ENCODE results near the gene AK9.
A peak's percentile ranks its signal among the peaks of the same experiment; 100 is the strongest.

AK9 gene

DNA sequence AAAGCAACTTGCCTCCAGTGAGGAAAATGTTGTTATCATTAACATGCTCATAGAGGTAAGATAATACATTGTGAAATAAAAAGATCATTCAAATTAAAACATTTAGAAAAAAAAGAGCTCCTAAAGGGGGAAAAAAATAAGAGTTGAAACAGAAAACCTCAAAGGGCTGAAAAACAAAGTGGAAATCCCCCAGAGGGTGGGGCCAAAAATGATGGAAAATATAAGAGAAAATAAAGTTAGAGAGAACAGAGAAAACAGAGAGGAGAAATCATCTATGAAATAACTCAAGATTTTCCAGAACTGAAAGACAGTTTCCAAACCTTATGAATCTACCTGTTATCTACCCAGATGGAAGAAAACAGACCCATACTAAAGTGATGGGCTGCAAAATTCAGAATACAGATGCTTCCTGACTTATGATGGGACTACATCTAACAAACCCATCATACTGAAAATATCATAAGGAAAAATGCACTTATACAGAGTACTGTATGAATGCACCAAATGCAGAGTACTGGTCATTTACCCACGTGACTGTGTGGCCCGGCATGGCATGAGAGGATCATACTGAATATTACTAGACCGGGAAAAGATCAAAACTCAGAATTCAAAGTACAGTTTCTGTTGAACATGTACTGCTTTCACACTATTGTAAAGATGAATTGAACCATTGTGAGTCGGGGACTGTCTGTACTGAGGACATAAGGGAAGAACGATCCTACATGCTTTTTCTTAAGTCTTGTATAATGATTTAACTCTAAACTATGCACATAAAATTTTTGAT is 212.0 kb downstream of the AK9 start:
- H3K4me3 ChIP-seq (ENCODE audit: low read depth, low read length), result peak overlapping the region; percentile 65
- TF ChIP-seq CTCF (IDR thresholded peaks at IDR 0.05; ENCODE audit: insufficient read depth, low read depth, low read length, missing control alignments), result no peak
- no peak for DNase-seq (ENCODE audit: low read depth)

DNA sequence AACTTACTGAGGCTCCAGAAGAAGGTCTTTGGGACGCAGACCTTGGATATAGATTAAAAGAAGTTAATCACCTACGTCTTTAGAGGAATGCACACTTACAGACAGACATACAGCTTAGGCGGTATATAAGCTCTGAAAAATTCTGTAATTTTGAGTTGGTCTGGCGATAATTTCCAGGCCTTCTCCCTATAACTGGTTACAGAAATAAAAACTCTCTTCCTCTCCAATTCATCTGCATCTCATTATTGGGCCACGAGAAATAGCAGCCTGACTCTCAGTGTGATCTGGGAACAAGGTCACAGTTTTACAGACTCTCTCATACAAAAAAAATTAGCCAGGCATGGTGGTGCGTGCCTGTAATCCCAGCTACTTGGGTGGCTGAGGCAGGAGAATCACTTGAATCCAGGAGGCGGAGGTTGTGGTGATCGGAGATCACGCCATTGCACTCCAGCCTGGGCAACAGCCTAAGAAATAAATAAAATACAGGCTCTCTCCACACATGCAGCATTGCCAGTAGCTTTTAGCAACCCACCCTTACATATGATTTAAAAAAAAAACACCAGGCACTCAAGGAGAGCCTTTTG is 212.7 kb downstream of the AK9 start:
- no peak for TF ChIP-seq CTCF (IDR thresholded peaks at IDR 0.05; ENCODE audit: insufficient read depth, low read depth, low read length, missing control alignments)
- H3K4me3 ChIP-seq (ENCODE audit: low read depth, low read length), result peak overlapping the region; percentile 65
- no peak for DNase-seq (ENCODE audit: low read depth)

DNA sequence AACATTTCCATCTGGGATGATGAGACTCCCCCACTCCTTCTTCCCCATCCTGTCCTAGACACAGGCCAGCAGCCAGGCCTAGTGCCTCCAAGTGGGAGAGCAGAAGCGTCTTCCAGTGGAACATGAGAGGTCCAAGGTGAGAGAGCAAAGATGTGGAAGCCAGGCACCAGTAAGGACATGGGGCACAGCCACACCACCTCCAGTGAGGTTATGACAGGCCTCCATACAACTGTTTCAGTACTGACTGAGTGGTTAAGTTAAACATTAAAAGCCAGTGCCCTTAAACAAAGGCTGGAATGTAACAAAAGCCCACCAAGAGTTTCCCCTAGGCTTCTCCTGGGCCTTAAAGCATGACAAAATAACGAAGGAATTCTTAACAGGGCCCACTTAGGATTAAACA is 213.3 kb downstream of the AK9 start:
- no peak for DNase-seq (ENCODE audit: low read depth)
- H3K4me3 ChIP-seq (ENCODE audit: low read depth, low read length), result peak overlapping the region; percentile 65
- no peak for TF ChIP-seq CTCF (IDR thresholded peaks at IDR 0.05; ENCODE audit: insufficient read depth, low read depth, low read length, missing control alignments)

DNA sequence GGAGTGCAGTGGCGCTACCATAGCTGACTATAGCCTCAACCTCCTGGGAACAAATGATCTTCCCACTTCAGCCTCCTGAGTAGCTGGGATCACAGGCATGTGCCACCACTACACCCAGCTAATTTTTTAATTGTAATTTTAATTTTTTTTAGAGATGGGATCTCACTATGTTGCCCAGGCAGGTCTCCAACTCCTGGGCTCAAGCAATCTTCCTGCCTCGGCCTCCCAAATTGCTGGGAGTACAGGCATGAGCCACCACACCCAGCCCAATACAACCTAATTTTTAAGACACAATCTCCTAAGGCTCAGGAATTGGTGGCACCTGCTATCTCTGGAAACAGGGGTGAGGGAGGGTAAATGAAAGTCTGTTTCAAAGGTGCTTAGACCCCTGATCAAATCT is 213.8 kb downstream of the AK9 start:
- no peak for DNase-seq (ENCODE audit: low read depth)
- no peak for TF ChIP-seq CTCF (IDR thresholded peaks at IDR 0.05; ENCODE audit: insufficient read depth, low read depth, low read length, missing control alignments)

DNA sequence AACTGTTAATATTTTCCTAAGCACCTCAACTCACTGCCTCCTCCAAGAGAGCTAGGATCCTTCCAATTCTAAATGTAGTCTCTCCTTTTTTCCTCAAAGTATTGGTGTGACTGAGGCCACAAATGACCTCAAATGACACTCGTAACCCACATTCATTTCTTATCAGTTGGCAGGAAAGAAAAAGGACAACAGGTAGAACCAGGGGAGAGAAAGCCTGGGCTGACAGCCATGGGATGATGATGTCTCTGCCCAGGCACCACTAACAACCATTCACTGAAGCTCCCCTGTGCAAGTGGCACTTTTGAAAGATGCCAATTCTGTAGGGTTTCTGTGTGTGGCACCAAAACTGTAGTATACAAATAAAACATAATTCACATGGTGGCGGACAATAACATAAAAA is 215.4 kb downstream of the AK9 start:
- H3K4me3 ChIP-seq (ENCODE audit: low read depth, low read length), result no peak overlapping the region
- no peak for DNase-seq (ENCODE audit: low read depth)
- TF ChIP-seq CTCF (IDR thresholded peaks at IDR 0.05; ENCODE audit: insufficient read depth, low read depth, low read length, missing control alignments), result no peak

More for the DNA sequence above, 213.8 kb downstream of the AK9 start:
- H3K4me3 ChIP-seq (ENCODE audit: low read depth, low read length), result no peak overlapping the region

DNA sequence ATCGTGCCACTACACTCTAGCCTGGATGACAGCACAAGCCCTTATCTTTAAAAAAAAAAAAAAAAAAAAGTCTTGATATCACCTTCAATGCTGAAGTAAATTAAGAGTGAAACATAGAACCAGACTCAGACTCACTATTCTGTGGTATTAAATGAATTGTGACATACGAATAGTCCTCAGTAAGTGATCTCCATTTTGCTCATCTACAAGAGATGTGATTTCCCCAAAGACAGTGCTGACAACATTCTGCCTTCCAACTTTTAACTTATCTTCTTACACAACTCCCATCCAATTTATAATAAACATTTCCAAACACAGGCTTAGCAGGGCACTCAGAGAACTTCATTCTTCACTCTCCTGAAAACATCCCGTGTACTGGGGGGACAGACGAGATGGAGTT is 216.0 kb downstream of the AK9 start:
- no peak for DNase-seq (ENCODE audit: low read depth)
- no peak for TF ChIP-seq CTCF (IDR thresholded peaks at IDR 0.05; ENCODE audit: insufficient read depth, low read depth, low read length, missing control alignments)
- no peak overlapping the region for H3K4me3 ChIP-seq (ENCODE audit: low read depth, low read length)

Measured in GM12865 (cell line).